SK-N-SH (cell line): Measurements from ENCODE around the gene LRRC15. TPM values are rescaled to one million over a fixed set of nuclear protein-coding genes. Genes with fewer than 3 reads are reported as not detected.

ENCODE experiments used
- CTCF ChIA-PET: fragments of 300-600, 350-600 bp; formaldehyde crosslinking; extraction: SDS; loops from one replicate; lab custom pipeline; 2021; lab: Yijun Ruan, JAX
- POLR2A ChIA-PET: fragments of 350-600 bp; sonication (Branson Sonifier 250); formaldehyde crosslinking; extraction: SDS; loops from one replicate; lab custom pipeline; 2020; ENCODE audit warnings: antibody characterized with exemption, inconsistent platforms; lab: Yijun Ruan, JAX
- DNase-seq: peaks from one replicate; pipeline ENCODE4 v3.0.0; 2012
- H2AFZ ChIP-seq: fragments of 200-600 bp; sonication (generic); 2 replicates; pipeline ENCODE4 v1.8.1; 2016; ENCODE audit warnings: antibody characterized with exemption, mild to moderate bottlenecking, low read depth
- H3F3A ChIP-seq: fragments of 200-600 bp; sonication (generic); replicated peaks from 2 replicates; pipeline ENCODE3; 2016; ENCODE audit warnings: antibody characterized with exemption, mild to moderate bottlenecking; ENCODE audit not compliant: insufficient read depth
- H3K27ac ChIP-seq, 2 experiments: fragments of 200-500 bp in 1 of 2; fragments of 200-600 bp in 1 of 2; sonication (Bioruptor generic) in 1 of 2; sonication (generic), shearing (Covaris generic) in 1 of 2; 2 replicates each; pipeline versions ENCODE4 v1.5.1 to v1.6.1; 2014 to 2016; ENCODE audit warnings: low read depth in 2 of 2, inconsistent platforms in 1 of 2, low read length in 1 of 2, mild to moderate bottlenecking in 1 of 2, mixed read lengths in 1 of 2
- H3K27me3 ChIP-seq: fragments of 200-600 bp; sonication (generic), shearing (Covaris generic); 2 replicates; pipeline ENCODE4 v1.6.1; 2016; ENCODE audit warnings: mixed run types; ENCODE audit not compliant: insufficient read depth
- H3K36me3 ChIP-seq, 2 experiments: fragments of 200-500 bp in 1 of 2; fragments of 200-600 bp in 1 of 2; sonication (Bioruptor generic) in 1 of 2; sonication (generic) in 1 of 2; replicated peaks in 1 of 2; 2 replicates each; pipeline versions ENCODE3 to v1.5.1; 2014 to 2016; ENCODE audit warnings: low read length in 1 of 2, mild to moderate bottlenecking in 1 of 2; ENCODE audit not compliant: insufficient read depth in 2 of 2, control insufficient read depth in 1 of 2
- H3K4me1 ChIP-seq, 2 experiments: fragments of 200-500 bp in 1 of 2; fragments of 200-600 bp in 1 of 2; sonication (Bioruptor generic) in 1 of 2; sonication (generic), shearing (Covaris generic) in 1 of 2; 2 replicates each; pipeline versions ENCODE4 v1.5.1 to v1.6.1; 2014 to 2016; ENCODE audit warnings: low read depth in 1 of 2, low read length in 1 of 2, mixed run types in 1 of 2; ENCODE audit not compliant: insufficient read depth in 2 of 2, control insufficient read depth in 1 of 2
- H3K4me2 ChIP-seq: fragments of 200-600 bp; sonication (generic), shearing (Covaris generic); 2 replicates; pipeline ENCODE4 v1.6.1; 2017; ENCODE audit warnings: mixed run types
- H3K4me3 ChIP-seq, 2 experiments: fragments of 200-500 bp in 1 of 2; fragments of 200-600 bp in 1 of 2; sonication (Bioruptor generic) in 1 of 2; sonication (generic), shearing (Covaris generic) in 1 of 2; 2 replicates each; pipeline versions ENCODE4 v1.5.1 to v1.8.1; 2014 to 2016; ENCODE audit warnings: low read depth in 2 of 2, inconsistent platforms in 1 of 2, low read length in 1 of 2, mild to moderate bottlenecking in 1 of 2, mixed read lengths in 1 of 2, moderate library complexity in 1 of 2
- H3K79me2 ChIP-seq: fragments of 200-600 bp; sonication (generic); 2 replicates; pipeline ENCODE4 v1.8.1; 2017; ENCODE audit warnings: mild to moderate bottlenecking; ENCODE audit not compliant: insufficient read depth
- H3K9ac ChIP-seq: fragments of 200-600 bp; sonication (generic); 2 replicates; pipeline ENCODE4 v1.6.1; 2017; ENCODE audit warnings: mixed run types
- H3K9me2 ChIP-seq: fragments of 200-600 bp; sonication (generic); 2 replicates; pipeline ENCODE4 v1.6.1; 2017; ENCODE audit warnings: mixed run types
- H3K9me3 ChIP-seq: fragments of 200-600 bp; sonication (generic); 2 replicates; pipeline ENCODE4 v1.6.1; 2017; ENCODE audit warnings: mixed run types, mild to moderate bottlenecking, moderate library complexity
- H4K20me1 ChIP-seq: fragments of 200-600 bp; sonication (generic); 2 replicates; pipeline ENCODE4 v1.6.1; 2017; ENCODE audit warnings: mild to moderate bottlenecking, mixed run types; ENCODE audit not compliant: insufficient read depth
- ELF1 ChIP-seq: IDR thresholded peaks from 2 replicates; pipeline ENCODE4 v1.4.0; 2012
- EZH2phosphoT487 ChIP-seq: fragments of 200-600 bp; sonication (generic); IDR thresholded peaks from 2 replicates; pipeline ENCODE4 v1.6.1; 2017; ENCODE audit warnings: low read depth, mixed run types, mild to moderate bottlenecking, antibody characterized with exemption, moderate library complexity, borderline replicate concordance
- FOSL2 ChIP-seq: IDR thresholded peaks from 2 replicates; pipeline ENCODE4 v1.4.0; 2012; ENCODE audit warnings: low read depth, mild to moderate bottlenecking, moderate library complexity, borderline replicate concordance
- GABPA ChIP-seq: IDR thresholded peaks from 2 replicates; pipeline ENCODE4 v1.4.0; 2012; ENCODE audit warnings: low read depth, mild to moderate bottlenecking
- JUND ChIP-seq: IDR thresholded peaks from 2 replicates; pipeline ENCODE4 v1.4.0; 2012
- MEF2A ChIP-seq: IDR thresholded peaks from 2 replicates; pipeline ENCODE4 v1.4.0; 2012; ENCODE audit warnings: low read depth, borderline replicate concordance
- MXI1 ChIP-seq: IDR thresholded peaks from 2 replicates; pipeline ENCODE4 v1.6.1; 2012; ENCODE audit warnings: mild to moderate bottlenecking, low read depth, low read length, improper control_type of control experiment
- NFIC ChIP-seq: IDR thresholded peaks from 2 replicates; pipeline ENCODE4 v1.4.0; 2012; ENCODE audit warnings: borderline replicate concordance
- NRF1 ChIP-seq: IDR thresholded peaks from 2 replicates; pipeline ENCODE4 v1.6.1; 2012; ENCODE audit warnings: low read depth, mild to moderate bottlenecking, low read length
- RCOR1 ChIP-seq: fragments of 150-350 bp; IDR thresholded peaks from 2 replicates; pipeline ENCODE4 v1.6.1; 2017; ENCODE audit warnings: antibody characterized with exemption, low read length
- TAF1 ChIP-seq: IDR thresholded peaks from 2 replicates; pipeline ENCODE4 v1.6.1; 2012; ENCODE audit warnings: low read depth, mild to moderate bottlenecking, low read length, moderate library complexity, borderline replicate concordance
- TCF12 ChIP-seq: IDR thresholded peaks from 2 replicates; pipeline ENCODE4 v1.4.0; 2012
- YY1 ChIP-seq: IDR thresholded peaks from 2 replicates; pipeline ENCODE4 v1.4.0; 2012; ENCODE audit warnings: low read depth, mild to moderate bottlenecking
- WGBS: methylation state at CpG from one replicate; pipeline ENCODE4 v1.1.6; 2017; ENCODE audit warnings: low lambda C conversion rate; 5-methylcytosine and 5-hydroxymethylcytosine counted together
- polyA plus RNA-seq, 3 experiments: library from polyadenylated mRNA; depleted of rRNA; stranded (reverse); fragments of >200 nt; gene quantifications; 2 replicates each; pipeline ENCODE4 v1.2.3, GENCODE V29; 2012
- TF ChIP-seq, protein P1 (sequence below): IDR thresholded peaks from 2 replicates; pipeline ENCODE4 v1.4.0; 2012; ENCODE audit warnings: low read depth
- TF ChIP-seq, protein P2 (sequence below): fragments of 150-350 bp; IDR thresholded peaks from 2 replicates; pipeline ENCODE4 v1.6.1; 2016; ENCODE audit warnings: mild to moderate bottlenecking, low read depth, low read length
- TF ChIP-seq, protein P3 (sequence below): IDR thresholded peaks from 2 replicates; pipeline ENCODE4 v1.4.0; 2012; ENCODE audit warnings: low read depth, borderline replicate concordance
- TF ChIP-seq, protein P4 (sequence below): IDR thresholded peaks from 2 replicates; pipeline ENCODE4 v1.6.1; 2012; ENCODE audit warnings: mild to moderate bottlenecking, low read depth, low read length, moderate library complexity

LRRC15 gene
- polyA plus RNA-seq, 1 of the 3 experiments (the other 2 are of a cell fraction) = 0.02 TPM

DNA sequence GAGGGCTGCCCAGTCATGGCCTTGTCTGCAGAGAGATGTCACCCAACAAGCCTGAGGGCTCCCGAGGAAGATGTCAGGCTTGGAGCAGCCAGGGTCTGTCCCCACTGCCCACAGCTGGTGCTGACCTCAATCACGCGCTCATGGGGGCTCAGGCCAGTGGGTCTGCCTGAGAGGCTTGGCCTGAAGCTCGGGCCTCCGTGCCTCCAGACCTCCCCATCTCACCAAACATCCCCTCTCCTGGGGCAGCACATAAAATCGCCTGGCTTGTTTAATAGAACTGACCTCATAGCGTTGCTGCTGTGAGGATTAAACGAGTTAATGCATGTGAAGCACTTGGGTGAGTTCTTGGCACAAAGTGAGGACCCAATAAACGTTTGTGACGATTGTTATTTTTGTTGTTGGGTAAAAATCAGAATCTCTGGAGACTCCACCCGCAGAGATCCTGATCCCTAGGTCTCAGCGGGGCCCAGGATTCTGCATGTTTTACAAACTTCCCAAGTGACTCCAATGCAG is 3.5 kb downstream of the LRRC15 start:
- H4K20me1 ChIP-seq = no peaks in the 10 kb centered on the region
- POLR2A ChIA-PET = no interaction called here
- H3K79me2 ChIP-seq = no peaks in the 10 kb centered on the region
- H2AFZ ChIP-seq = no peak overlapping the region
- no peak overlapping the region for H3K27ac ChIP-seq
- no peak overlapping the region for H3K4me3 ChIP-seq
- no peak for TF ChIP-seq YY1
- TF ChIP-seq EZH2phosphoT487 = no peak
- TF ChIP-seq, protein P1, sequence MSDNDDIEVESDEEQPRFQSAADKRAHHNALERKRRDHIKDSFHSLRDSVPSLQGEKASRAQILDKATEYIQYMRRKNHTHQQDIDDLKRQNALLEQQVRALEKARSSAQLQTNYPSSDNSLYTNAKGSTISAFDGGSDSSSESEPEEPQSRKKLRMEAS = no peak
- no peak for TF ChIP-seq MEF2A
- TF ChIP-seq RCOR1 = no peak
- TF ChIP-seq, protein P2, sequence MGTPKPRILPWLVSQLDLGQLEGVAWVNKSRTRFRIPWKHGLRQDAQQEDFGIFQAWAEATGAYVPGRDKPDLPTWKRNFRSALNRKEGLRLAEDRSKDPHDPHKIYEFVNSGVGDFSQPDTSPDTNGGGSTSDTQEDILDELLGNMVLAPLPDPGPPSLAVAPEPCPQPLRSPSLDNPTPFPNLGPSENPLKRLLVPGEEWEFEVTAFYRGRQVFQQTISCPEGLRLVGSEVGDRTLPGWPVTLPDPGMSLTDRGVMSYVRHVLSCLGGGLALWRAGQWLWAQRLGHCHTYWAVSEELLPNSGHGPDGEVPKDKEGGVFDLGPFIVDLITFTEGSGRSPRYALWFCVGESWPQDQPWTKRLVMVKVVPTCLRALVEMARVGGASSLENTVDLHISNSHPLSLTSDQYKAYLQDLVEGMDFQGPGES = no peak
- TF ChIP-seq, protein P3, sequence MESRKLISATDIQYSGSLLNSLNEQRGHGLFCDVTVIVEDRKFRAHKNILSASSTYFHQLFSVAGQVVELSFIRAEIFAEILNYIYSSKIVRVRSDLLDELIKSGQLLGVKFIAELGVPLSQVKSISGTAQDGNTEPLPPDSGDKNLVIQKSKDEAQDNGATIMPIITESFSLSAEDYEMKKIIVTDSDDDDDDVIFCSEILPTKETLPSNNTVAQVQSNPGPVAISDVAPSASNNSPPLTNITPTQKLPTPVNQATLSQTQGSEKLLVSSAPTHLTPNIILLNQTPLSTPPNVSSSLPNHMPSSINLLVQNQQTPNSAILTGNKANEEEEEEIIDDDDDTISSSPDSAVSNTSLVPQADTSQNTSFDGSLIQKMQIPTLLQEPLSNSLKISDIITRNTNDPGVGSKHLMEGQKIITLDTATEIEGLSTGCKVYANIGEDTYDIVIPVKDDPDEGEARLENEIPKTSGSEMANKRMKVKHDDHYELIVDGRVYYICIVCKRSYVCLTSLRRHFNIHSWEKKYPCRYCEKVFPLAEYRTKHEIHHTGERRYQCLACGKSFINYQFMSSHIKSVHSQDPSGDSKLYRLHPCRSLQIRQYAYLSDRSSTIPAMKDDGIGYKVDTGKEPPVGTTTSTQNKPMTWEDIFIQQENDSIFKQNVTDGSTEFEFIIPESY = no peak
- TF ChIP-seq TCF12 = no peak
- TF ChIP-seq NRF1 = no peak
- 79% methylated on average over 7 of the region's 12 CpGs for WGBS
- H3K27me3 ChIP-seq = no peaks in the 10 kb centered on the region
- no peak overlapping the region for H3K9ac ChIP-seq
- no peaks in the 10 kb centered on the region for H3K9me3 ChIP-seq
- H3F3A ChIP-seq = no peaks in the 10 kb centered on the region
- DNase-seq = no peak
- H3K9me2 ChIP-seq = no peaks in the 10 kb centered on the region
- H3K4me2 ChIP-seq = no peak overlapping the region
- peaks cover 15 to 41% of the 10 kb centered on the region in 2 experiments; a peak in 3 of 4 replicates for H3K4me1 ChIP-seq
- no peaks in the 10 kb centered on the region for H3K36me3 ChIP-seq
- CTCF ChIA-PET = interaction anchor here (0.6 to 9.4 kb wide), 4 partner anchors 22 to 312 kb away, joined by 3 to 85 read pairs (median 10); no protein-coding TSS in a partner anchor

DNA sequence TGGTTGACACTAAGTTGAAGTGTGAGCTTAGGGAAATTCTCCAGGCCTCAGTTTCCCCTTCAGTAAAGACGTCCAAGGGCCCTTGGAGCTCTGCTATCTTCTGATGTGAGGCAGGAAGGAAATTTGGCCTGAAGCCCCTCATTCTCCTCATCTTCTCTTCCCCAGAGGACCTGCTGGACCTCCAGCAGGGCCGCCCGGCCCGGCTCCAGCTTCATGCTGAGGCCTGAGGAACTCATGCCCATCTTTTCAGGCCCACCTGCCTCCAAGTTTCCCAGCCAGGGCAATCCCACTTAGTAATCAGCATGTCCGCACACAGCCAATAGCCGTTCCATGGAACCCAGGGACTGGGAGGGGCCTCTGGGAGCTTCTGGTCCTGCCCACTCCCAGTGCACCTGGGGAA is 4.0 kb downstream of the LRRC15 start:
- H3K4me2 ChIP-seq = no peak overlapping the region
- peaks cover 15 to 41% of the 10 kb centered on the region in 2 experiments; a peak in 3 of 4 replicates for H3K4me1 ChIP-seq
- no peaks in the 10 kb centered on the region for H3K27me3 ChIP-seq
- H2AFZ ChIP-seq = no peak overlapping the region
- POLR2A ChIA-PET = no interaction called here
- 96% methylated on average over 5 of the region's 6 CpGs for WGBS
- TF ChIP-seq ELF1 (no peak), JUND (no peak), FOSL2 (no peak), NFIC (no peak), YY1 (no peak), TCF12 (no peak), TAF1 (no peak), GABPA (no peak), MXI1 (no peak)
- TF ChIP-seq, protein P4, sequence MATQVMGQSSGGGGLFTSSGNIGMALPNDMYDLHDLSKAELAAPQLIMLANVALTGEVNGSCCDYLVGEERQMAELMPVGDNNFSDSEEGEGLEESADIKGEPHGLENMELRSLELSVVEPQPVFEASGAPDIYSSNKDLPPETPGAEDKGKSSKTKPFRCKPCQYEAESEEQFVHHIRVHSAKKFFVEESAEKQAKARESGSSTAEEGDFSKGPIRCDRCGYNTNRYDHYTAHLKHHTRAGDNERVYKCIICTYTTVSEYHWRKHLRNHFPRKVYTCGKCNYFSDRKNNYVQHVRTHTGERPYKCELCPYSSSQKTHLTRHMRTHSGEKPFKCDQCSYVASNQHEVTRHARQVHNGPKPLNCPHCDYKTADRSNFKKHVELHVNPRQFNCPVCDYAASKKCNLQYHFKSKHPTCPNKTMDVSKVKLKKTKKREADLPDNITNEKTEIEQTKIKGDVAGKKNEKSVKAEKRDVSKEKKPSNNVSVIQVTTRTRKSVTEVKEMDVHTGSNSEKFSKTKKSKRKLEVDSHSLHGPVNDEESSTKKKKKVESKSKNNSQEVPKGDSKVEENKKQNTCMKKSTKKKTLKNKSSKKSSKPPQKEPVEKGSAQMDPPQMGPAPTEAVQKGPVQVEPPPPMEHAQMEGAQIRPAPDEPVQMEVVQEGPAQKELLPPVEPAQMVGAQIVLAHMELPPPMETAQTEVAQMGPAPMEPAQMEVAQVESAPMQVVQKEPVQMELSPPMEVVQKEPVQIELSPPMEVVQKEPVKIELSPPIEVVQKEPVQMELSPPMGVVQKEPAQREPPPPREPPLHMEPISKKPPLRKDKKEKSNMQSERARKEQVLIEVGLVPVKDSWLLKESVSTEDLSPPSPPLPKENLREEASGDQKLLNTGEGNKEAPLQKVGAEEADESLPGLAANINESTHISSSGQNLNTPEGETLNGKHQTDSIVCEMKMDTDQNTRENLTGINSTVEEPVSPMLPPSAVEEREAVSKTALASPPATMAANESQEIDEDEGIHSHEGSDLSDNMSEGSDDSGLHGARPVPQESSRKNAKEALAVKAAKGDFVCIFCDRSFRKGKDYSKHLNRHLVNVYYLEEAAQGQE = no peak
- no peak for DNase-seq
- H3K9me2 ChIP-seq = no peaks in the 10 kb centered on the region
- CTCF ChIA-PET = interaction anchor here (2.0 to 9.4 kb wide), 4 partner anchors 22 to 40 kb away, joined by 5 to 85 read pairs (median 12); no protein-coding TSS in a partner anchor
- H3K4me3 ChIP-seq = no peak overlapping the region
- H3F3A ChIP-seq = no peaks in the 10 kb centered on the region
- no peak overlapping the region; a peak in 1 of 4 replicates for H3K27ac ChIP-seq
- H4K20me1 ChIP-seq = no peaks in the 10 kb centered on the region
- no peaks in the 10 kb centered on the region for H3K79me2 ChIP-seq
- H3K9me3 ChIP-seq = no peaks in the 10 kb centered on the region
- H3K36me3 ChIP-seq = no peaks in the 10 kb centered on the region
- H3K9ac ChIP-seq = no peak overlapping the region
